Lower leg skin (tissue), 4 donors: ENCODE results near the gene LDLRAP1. TPM values are rescaled to one million over a fixed set of nuclear protein-coding genes. Genes with fewer than 3 reads are reported as not detected.

Source experiments
- DNase-seq, 2 donors: peaks; one replicate each; pipeline ENCODE4 v3.0.0-alpha.2; 2019; ENCODE audit warnings: low spot score in 2 of 2
- H3K4me3 ChIP-seq: fragments of 200-600 bp; sonication (generic); 2 replicates; pipeline ENCODE4 v1.5.1; 2017; ENCODE audit warnings: mild to moderate bottlenecking, low read depth; ENCODE audit not compliant: poor library complexity, severe bottlenecking
- POLR2A ChIP-seq, 2 donors: fragments of 450-650 bp; IDR thresholded peaks; one replicate each; pipeline ENCODE4 v1.6.1; 2016 to 2017; ENCODE audit warnings: antibody characterized with exemption in 2 of 2, mild to moderate bottlenecking in 1 of 2, moderate library complexity in 1 of 2
- WGBS, 2 donors: methylation state at CpG; one replicate each; pipeline ENCODE4 v1.1.5; 2018; 5-methylcytosine and 5-hydroxymethylcytosine counted together
- intact Hi-C: fragments of 100-400 bp; cut with DNase I; formaldehyde crosslinking; loops from one replicate; pipeline ENCODE4 v1.15.0; 2023; ENCODE audit warnings: low total_unique reads
- total RNA-seq, 4 donors: library from RNA; depleted of rRNA; stranded (reverse); fragments of >200 nt; gene quantifications; one replicate each; pipeline ENCODE4 v1.1.0, GENCODE V29; 2016
- TF ChIP-seq, protein P1 (sequence below), 3 donors: fragments of 450-650 bp; IDR thresholded peaks; one replicate each; pipeline ENCODE4 v1.5.1; 2016; ENCODE audit warnings: antibody characterized with exemption in 3 of 3, mild to moderate bottlenecking in 3 of 3, moderate library complexity in 2 of 3

LDLRAP1 gene
- total RNA-seq, 4 donors from 2014 or later, result 26.9 to 36.7 (median 27.2) TPM

DNA sequence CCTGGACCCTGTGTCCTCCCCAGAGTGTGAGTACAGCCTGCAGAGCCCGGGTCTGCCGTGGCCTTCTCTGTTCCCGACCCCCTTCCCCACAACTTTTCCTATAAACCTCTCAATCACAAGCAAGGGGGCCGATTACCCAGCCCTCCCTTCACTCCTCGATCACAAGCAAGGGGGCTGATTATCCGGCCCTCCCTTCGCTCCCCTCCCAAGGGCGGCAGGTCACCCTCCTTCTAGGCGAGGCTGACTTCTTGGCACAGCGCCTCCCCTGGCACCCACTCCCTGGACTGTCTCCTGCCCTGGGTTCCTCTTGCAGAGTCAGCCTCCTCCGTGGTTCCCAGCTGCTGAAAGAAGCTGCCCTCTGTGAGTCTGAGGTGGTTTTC lies 12.3 kb upstream of the LDLRAP1 start:
- peak in 1 of 2 donors; percentile 75 for DNase-seq
- intact Hi-C loops, result no loop called here
- no peak for TF ChIP-seq POLR2A (IDR thresholded peaks at IDR 0.05)
- TF ChIP-seq, protein P1, sequence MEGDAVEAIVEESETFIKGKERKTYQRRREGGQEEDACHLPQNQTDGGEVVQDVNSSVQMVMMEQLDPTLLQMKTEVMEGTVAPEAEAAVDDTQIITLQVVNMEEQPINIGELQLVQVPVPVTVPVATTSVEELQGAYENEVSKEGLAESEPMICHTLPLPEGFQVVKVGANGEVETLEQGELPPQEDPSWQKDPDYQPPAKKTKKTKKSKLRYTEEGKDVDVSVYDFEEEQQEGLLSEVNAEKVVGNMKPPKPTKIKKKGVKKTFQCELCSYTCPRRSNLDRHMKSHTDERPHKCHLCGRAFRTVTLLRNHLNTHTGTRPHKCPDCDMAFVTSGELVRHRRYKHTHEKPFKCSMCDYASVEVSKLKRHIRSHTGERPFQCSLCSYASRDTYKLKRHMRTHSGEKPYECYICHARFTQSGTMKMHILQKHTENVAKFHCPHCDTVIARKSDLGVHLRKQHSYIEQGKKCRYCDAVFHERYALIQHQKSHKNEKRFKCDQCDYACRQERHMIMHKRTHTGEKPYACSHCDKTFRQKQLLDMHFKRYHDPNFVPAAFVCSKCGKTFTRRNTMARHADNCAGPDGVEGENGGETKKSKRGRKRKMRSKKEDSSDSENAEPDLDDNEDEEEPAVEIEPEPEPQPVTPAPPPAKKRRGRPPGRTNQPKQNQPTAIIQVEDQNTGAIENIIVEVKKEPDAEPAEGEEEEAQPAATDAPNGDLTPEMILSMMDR (IDR thresholded peaks at IDR 0.05), result no peak
- no peak overlapping the region for H3K4me3 ChIP-seq
- WGBS, 2 donors, result 41 to 75% methylated on average over 11 of the region's 11 CpGs

DNA sequence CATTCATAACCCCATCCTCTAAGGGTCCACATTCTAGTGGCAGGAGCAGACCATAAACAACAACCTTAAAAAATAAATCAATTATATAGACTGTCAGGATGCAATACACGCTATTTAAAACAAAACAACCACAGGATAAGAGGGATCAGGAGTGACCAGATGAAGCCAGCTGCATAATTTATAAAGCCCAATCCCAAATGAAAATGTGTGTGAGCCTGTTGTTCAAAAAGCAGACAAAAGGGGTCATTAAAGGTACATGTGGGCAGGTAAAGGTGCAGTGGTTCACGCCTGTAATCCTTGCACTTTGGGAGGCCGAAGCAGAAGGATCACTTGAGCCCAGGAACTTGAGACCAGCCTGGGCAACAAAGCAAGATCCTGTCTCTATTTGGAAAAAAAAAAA lies 10.4 kb upstream of the LDLRAP1 start:
- no peak for TF ChIP-seq POLR2A (IDR thresholded peaks at IDR 0.05)
- TF ChIP-seq, protein P1 (IDR thresholded peaks at IDR 0.05), result no peak
- no peak for DNase-seq
- no peak overlapping the region for H3K4me3 ChIP-seq
- intact Hi-C loops, result no loop called here
- 96 to 97% methylated on average over 3 of the region's 3 CpGs for WGBS, 2 donors

DNA sequence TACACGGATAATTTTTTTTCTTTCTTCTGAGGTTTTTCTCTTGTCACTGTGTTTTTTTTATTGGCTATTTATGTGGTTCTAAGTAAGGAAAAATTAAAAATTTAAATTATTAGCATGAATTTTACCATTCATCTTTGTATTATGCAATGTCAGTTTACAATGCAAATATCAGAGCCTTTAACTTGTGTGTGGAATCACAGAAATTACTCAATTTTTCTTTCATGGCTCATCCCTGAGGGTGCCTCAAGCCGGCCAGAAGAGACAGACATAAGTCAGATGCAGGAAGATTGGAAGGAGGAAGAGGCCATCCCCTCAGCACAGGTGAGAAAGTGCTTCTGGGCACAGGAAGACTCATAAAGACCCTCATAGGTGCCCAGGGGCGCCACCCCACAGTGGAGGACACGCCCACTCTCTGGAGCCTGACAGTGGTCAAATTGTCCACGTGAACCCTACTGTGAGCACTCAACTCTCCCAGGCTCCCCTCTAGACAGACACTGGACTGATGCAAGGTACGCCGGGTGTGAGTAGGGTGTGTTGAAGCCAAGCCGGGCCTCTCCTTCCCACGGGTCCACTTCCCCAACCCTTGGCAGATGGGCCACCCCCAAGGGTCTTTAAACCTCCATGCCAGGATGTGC lies 9.5 kb upstream of the LDLRAP1 start:
- H3K4me3 ChIP-seq, result no peak overlapping the region
- 79 to 86% methylated on average over 9 of the region's 9 CpGs for WGBS, 2 donors
- intact Hi-C loops, result no loop called here
- TF ChIP-seq, protein P1 (IDR thresholded peaks at IDR 0.05), result no peak
- TF ChIP-seq POLR2A (IDR thresholded peaks at IDR 0.05), result no peak
- no peak for DNase-seq

DNA sequence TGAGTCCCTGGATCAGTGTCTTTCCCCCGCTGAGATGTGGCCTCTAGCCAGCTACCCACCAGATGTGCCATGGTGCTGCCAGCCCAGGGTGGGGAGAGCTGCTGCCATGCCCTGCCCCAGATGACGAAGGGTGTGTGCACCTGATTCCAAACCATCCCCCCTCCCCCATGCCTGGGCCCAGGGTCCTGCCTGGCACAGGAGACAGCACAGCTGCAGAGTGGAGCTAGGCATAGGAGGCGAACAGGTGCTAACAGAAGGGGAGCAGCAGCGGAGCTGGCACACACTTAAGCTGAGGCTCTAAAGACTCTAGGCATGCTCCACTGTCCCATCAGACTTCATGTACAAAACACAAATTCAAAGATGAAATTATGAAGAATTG lies 9.0 kb upstream of the LDLRAP1 start:
- intact Hi-C loops, result no loop called here
- WGBS, 2 donors, result 90 to 98% methylated on average over 4 of the region's 4 CpGs
- DNase-seq, result peak in 1 of 2 donors; percentile 72
- H3K4me3 ChIP-seq, result no peak overlapping the region
- TF ChIP-seq POLR2A (IDR thresholded peaks at IDR 0.05), result no peak

DNA sequence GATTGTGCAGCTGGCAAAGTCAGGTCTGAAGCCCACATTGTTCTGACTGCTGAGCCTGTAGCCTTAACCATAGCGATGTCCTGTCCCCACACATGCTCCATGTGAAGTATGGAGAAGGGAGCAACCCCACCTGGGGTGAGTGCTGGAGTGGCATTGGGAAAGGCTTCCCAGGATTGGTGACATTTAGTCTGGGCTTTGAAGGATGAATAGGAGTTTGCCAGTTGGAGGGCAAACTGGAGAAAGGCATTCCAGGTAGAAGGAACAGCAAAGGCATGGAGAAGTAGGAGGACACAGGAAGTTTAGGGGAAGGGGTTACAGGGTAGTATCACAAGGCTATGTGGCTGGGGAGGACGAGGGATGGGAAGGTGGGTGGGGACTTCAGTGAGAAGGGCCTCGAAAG lies 7.3 kb upstream of the LDLRAP1 start:
- intact Hi-C loops, result no loop called here
- no peak for TF ChIP-seq POLR2A (IDR thresholded peaks at IDR 0.05)
- TF ChIP-seq, protein P1 (IDR thresholded peaks at IDR 0.05), result no peak
- 91 to 94% methylated on average over 3 of the region's 3 CpGs for WGBS, 2 donors
- no peak for DNase-seq
- H3K4me3 ChIP-seq, result no peak overlapping the region

DNA sequence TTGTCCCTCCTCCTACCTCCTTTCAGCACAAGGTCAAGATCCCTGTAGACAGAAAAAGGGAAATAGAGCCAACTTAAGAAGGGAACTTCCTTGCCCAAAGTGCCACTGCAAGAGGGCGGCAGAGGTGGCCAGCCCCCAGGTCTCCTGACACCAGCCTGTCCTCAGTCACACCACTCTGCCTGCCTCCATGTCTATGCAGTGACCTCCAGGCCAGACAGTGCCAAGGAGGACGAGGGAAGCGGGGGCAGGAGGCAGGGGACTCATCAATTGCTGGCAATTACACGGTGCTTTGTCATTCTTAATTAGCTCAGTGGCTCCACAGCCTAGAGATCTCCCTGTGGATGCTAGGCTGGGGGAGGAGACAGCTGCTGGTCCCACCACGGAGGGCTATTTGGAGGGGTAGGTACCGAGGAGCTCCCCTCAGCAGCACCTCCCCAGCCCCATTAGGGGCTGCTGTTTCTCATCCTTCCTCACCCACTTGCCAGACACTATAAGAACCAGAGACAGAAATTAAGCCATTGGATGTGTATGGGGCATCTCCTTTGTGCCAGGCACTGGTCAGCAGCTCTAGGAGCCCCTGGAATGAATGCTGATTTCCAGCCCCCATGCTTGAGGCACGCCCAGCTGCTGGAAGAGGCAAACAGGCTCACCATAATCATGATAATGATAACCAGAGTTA lies 6.1 kb upstream of the LDLRAP1 start:
- DNase-seq, result no peak

More for the DNA sequence above, 6.1 kb upstream of the LDLRAP1 start:
- 57 to 58% methylated on average over 6 to 7 of the region's 7 CpGs for WGBS, 2 donors
- intact Hi-C loops, result no loop called here
- H3K4me3 ChIP-seq, result no peak overlapping the region
- no peak for TF ChIP-seq POLR2A (IDR thresholded peaks at IDR 0.05)
- TF ChIP-seq, protein P1 (IDR thresholded peaks at IDR 0.05), result no peak
